C4-2B (cell line): ENCODE measurements around the gene CRISPLD2.

Experiments used
- H3K27ac ChIP-seq: fragments of 450-650 bp; 2 replicates; pipeline ENCODE4 v1.5.1; 2017
- CTCF ChIP-seq: fragments of 450-650 bp; conservative IDR thresholded peaks from 2 replicates; pipeline ENCODE4 v1.5.1; 2017; ENCODE audit warnings: mild to moderate bottlenecking
- ZFX ChIP-seq: fragments of 450-650 bp; IDR thresholded peaks from 2 replicates; pipeline ENCODE4 v1.6.1; 2017

Gene CRISPLD2

GRCh38 chr16:84891149-84891795 lies 71.5 kb downstream of the CRISPLD2 start:
- no peak for TF ChIP-seq ZFX
- TF ChIP-seq CTCF = no peak

GRCh38 chr16:84892097-84892496 lies 72.3 kb downstream of the CRISPLD2 start:
- no peak for TF ChIP-seq CTCF
- no peak for TF ChIP-seq ZFX
- H3K27ac ChIP-seq = no peak overlapping the region

More at GRCh38 chr16:84891149-84891795, 71.5 kb downstream of the CRISPLD2 start:
- no peak overlapping the region for H3K27ac ChIP-seq

- H3K27ac ChIP-seq = no peak overlapping the region
- TF ChIP-seq CTCF (no peak), ZFX (no peak)
Observed at GRCh38 chr16:84893467-84893848, 73.7 kb downstream of the CRISPLD2 start.

- no peak overlapping the region for H3K27ac ChIP-seq
Observed at GRCh38 chr16:84893849-84894599, 74.2 kb downstream of the CRISPLD2 start.

DNA sequence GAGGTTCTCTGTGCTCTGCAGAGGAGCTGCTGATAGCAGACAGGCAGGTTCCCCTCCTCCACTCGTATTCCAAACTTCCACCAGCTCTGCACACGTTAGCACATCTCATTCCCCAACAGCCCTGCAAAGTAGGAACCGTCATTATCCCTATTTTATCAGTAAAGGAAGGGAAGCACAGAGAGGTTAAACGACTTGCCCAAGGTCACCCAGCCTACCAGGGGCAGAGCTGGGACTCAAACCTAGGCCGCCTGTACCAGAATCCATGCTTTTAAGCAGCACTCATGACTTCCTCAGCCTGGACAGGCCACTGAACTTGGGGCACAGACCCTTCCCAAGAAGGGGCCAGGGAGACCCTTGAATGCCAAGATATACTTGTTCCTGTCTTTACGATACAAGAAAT lies 75.2 kb downstream of the CRISPLD2 start:
- H3K27ac ChIP-seq = no peak overlapping the region
- no peak for TF ChIP-seq ZFX
- no peak for TF ChIP-seq CTCF

More at GRCh38 chr16:84893849-84894599, 74.2 kb downstream of the CRISPLD2 start:
- no peak for TF ChIP-seq CTCF
- TF ChIP-seq ZFX = no peak

DNA sequence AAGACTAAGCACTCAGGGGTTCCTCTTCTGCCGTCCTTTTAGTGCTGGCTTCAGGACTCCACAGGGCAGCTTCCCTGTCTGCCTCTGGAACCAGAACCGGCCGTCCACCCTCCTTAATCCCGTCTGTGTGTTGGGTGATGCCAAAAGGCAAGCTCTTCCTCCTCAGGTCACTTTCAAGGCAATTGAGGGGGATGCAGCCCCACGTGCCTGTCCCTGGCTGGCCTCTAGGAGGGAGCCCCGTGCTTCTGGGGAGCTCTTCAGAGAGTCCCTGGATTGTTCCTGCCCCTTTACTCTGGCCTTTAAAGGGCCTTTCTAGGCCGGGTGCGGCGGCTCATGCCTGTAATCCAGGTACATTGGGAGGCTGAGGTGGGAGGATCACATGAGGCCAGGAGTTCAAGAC lies 77.1 kb downstream of the CRISPLD2 start:
- TF ChIP-seq ZFX = no peak
- TF ChIP-seq CTCF = no peak
- H3K27ac ChIP-seq = no peak overlapping the region

DNA sequence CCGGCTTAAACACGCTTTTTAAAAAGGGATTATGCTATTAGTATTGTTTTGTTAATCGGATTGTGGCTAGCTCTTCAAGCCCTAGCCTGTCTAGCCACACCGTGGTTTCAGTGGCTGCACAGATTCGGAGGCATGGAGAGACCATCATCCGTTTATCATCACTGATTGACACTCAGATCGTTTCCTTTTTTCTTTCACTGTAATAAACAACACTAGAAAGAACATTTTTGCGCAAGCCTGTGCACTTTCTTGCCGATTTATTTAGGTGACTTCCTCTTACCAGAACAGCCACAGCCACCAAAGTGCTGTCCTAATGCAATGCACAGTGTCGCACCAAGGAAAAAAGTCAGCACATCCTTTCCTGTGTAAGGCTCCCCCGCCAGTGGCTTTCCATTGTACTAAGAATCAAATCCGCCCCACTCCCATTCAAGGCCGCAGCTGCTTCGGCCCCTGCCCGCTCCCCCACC lies 78.2 kb downstream of the CRISPLD2 start:
- H3K27ac ChIP-seq = no peak overlapping the region
- TF ChIP-seq ZFX (no peak), CTCF (no peak)
